GM21576 (cell line): ENCODE results near the gene FRMD3.

ENCODE experiments used
- ATAC-seq: cut with Tn5 transposase; IDR thresholded peaks from one replicate; pipeline ENCODE4 v1.9.1; 2021; ENCODE audit warnings: mild to moderate bottlenecking, moderate library complexity; ENCODE audit not compliant: unreplicated experiment

FRMD3 gene

DNA sequence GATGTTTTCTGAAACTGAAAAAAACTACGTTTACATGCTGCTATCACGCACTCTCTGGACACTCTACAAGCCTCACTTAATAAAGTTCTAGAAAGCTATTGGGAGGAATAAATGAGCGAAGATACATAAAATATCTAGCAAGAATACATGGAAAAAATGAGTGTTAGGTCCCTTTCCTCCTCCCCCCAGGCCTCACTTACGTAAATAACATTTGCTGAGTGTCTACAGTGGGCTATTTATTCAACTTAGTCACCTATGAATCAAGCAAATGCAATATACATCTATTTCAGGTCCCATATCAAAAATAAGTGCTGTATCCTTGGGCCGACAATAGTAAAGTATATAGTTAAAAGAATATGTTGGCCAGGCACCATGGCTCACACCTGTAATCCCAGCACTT is 62.5 kb downstream of the FRMD3 start:
- no peak for ATAC-seq

DNA sequence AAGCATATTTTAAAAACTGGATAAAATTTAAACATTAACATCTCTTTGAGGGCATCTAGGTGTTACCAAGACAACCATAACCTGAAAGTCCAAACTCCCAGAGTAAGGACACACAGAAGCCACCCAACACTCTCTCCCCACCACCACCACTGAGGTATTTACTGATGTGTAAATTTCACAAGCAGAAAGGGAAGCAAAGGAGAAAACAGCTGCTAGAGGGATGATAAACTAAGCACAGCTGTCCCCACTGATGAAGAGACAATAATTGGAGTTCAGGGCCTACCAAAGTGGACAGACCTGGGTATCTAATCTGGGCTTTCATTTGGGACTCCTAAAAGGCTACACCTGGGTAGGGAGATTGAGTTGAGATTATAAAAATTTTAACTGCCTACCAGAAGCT is 63.6 kb downstream of the FRMD3 start:
- ATAC-seq = no peak

GRCh38 chr9:83473488-83473971 is 64.7 kb downstream of the FRMD3 start:
- peak; percentile 95 for ATAC-seq

- no peak for ATAC-seq
Observed at GRCh38 chr9:83472764-83473163, 65.4 kb downstream of the FRMD3 start.

GRCh38 chr9:83472221-83472665 is 66.0 kb downstream of the FRMD3 start:
- ATAC-seq = no peak

- no peak for ATAC-seq
Observed at GRCh38 chr9:83471241-83471640, 67.0 kb downstream of the FRMD3 start.

DNA sequence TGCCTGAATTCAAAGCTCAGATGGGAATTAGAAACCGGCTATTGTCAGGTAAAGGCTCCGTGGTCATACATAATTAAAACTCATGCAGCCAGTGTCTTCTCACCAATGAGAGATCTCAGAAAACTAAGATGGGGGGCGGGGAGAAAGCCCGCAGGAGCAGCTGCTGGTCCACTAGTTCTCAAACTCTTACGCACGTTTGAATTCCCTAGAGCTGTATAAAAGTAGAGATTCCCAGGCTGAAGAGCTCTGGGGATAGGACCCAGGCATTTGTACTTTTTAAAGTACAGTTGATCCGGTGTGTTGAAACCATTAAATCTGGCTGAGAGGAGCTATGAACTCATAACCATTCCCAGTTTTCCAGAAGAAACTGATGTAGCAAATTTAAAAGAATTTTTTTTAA is 68.5 kb downstream of the FRMD3 start:
- no peak for ATAC-seq

DNA sequence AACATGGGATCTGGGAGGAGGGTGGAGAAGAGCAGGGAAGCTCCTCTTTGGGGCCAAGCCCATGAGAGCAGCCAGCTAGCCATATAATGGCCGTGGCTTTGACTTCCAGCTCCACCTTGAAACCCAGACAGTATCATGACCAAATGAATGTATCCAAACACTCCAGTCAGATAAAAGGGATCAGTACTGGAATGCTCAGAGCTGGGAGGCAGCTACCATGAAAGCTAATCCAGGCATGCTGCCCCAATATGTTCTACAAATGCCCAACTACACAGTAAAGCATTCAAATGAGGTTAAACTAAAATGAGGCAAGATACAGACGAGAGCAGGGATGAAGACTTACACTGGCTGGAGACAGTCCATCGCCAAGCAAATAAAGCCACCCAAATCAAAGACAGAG is 69.4 kb downstream of the FRMD3 start:
- ATAC-seq = no peak

GRCh38 chr9:83466877-83467276 is 71.3 kb downstream of the FRMD3 start:
- ATAC-seq = no peak

DNA sequence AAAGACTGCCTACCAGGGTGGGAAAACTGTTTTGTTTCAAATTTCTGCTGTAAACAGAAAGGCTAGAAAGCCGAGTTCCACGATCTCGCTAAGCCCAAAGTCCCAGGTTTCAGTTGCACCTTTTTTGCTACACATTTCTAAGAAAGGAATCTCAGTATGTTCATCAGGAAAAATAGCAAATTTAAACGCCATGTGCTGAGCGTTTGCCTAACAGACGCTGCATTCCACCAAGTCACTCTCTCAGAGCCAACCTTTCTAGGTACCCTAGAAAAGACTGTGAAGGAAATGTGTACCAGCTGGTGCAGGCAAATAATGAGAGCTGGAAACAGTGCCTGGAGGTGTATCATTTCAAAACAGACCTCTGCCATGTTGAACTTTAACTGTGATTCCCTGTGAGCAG is 71.8 kb downstream of the FRMD3 start:
- no peak for ATAC-seq

- ATAC-seq = no peak
Observed at GRCh38 chr9:83459830-83460229, 78.4 kb downstream of the FRMD3 start.

DNA sequence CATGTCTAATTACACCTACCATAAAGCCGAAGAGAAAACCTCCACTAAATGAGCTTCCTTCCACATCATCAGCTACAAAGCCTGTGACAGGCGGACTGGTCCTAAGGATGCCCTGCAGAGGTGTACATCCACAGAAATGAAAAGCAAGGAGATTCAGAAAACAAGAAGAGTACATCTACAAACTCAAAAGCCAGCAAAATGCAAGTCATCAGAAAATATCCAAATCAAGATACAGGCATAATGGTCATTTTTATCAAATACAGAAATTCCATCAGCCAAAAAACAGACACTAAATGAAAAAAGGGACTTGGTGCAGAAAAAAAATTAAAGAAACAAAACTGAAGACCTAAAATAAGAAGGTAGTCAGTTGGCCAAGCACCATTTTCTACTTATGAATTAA is 79.7 kb downstream of the FRMD3 start:
- no peak for ATAC-seq

- no peak for ATAC-seq
Observed at GRCh38 chr9:83457005-83457404, 81.2 kb downstream of the FRMD3 start.

GRCh38 chr9:83456226-83456625 is 82.0 kb downstream of the FRMD3 start:
- no peak for ATAC-seq

DNA sequence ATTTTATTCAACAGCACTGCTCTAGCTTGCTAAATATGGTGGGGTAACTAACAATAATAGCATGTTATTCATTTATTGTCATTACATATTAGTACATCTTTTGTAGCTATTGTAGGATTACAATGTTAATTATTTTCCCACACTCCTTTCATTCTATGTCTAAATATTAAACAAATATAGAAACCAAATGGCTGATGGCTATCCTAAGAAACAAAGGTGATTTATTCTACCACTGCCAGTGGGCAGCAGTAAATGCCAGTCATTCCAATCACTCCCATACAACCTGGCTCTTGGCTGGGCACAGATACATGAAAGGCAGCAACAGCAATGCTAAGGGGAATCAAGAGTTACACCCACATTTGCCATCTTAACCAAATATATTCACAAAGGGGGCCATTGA is 84.1 kb downstream of the FRMD3 start:
- ATAC-seq = no peak

DNA sequence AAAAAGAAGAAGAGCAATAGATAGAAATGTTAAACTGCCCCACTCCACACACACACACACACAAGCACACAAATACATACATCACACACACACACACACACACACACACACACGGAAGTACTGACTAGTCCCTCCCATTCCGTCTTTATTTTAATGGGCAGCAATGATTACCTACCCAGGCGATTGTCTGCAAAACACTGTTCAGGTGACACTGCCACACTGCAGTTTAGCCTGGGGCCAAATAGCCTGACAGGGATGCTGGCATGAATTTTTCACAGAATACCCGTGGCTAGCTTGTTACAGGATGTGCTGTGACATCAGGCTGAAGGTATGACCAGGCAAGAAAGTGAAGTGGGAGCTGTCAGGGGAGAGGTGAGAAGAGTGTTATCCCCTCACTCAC is 86.9 kb downstream of the FRMD3 start:
- ATAC-seq = no peak

GRCh38 chr9:83449983-83450382 is 88.2 kb downstream of the FRMD3 start:
- no peak for ATAC-seq

DNA sequence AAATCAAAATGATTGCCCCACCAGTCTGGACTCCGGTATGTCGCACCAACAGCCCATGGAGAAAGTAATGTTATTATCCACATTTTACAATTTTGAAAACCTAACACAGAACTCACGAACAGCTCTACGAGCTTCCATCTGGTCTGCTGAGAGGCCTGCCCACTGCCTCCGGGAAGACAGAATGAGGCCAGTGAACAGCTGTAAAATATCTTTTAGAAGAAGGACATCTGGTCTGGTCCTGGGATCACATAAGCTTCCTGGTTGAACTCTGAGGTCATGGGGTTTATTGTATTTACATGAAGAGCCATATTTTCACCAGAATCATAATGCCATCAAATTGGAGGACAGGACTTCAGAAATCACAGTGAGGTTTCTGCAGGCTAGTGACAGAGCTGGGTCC is 89.0 kb downstream of the FRMD3 start:
- no peak for ATAC-seq

- ATAC-seq = no peak
Observed at GRCh38 chr9:83448626-83449025, 89.6 kb downstream of the FRMD3 start.

- ATAC-seq = no peak
Observed at GRCh38 chr9:83447351-83447750, 90.8 kb downstream of the FRMD3 start.

DNA sequence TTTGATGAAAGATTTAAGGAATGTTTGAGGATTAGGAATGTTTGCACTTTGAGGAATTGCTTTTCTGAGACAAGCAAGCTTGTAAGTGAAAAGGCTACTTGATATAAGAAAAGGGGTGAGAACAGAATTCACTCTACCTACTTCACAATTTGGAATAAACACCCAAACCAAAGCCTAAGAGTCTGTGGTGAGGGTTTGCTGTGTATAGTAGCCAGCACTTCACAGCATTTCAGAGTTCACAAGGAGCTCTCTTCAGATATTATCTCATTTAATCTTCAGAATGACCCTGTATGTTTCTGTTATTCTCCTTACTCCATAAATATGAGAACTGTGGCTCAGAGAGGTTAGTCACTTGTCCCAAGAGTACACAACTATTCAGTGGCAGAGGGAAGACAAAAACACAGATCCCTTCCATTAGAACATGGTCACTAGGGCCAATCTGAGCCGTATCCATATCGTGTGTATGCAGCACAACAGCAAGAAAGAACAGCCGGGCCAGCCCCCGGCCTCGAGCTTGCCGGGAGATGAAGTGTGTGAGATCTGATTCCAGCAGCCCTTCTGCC is 92.4 kb downstream of the FRMD3 start:
- ATAC-seq = no peak

DNA sequence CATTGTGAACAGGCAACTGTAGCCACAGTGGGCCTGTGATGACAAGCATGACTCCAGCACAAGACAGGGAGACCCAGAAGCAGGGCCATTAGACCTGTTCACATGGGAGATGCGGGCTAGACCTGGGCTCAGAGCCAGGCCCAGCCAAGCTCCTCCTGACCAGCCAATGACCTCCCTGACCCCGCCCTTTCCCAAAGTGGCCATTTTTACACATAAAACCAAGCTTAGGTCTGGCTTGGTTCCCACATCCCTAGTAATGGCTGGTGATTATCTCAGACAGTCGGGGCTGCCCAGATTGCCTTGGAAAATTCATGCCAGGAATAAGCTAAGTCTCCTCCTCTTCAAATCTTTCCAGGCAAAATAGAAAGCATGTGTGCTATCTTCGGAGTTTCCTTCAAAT is 94.1 kb downstream of the FRMD3 start:
- no peak for ATAC-seq

DNA sequence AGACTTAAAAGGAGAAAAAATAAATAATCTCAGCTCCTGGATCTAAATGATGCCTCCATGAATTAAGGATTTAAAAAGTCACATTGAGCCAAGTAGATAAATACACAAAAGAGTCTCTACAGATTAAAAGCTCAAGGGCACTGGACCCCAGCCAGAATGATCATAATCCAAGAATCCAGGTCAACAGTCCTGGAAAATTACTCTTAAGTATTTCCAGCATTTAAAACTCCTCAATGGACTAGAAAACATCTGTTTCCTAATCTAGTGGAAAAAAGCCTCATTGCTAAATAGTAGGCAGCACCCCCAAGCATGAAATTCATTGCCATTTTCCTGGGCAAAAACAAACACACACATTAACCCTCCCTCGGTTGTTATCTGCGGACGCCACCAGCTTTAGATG is 96.8 kb downstream of the FRMD3 start:
- ATAC-seq = no peak
